ENCODE data around the gene OXER1.

GRCh38 chr2:42787788-42788477 is 24.0 kb upstream of the OXER1 start:
- TF ChIP-seq POLR2A (IDR thresholded peaks at IDR 0.05): no peak
- TF ChIP-seq CTCF (IDR thresholded peaks at IDR 0.05): no peak
